Measurements from ENCODE around the gene DGLUCY.
"Not testable (repeated sequence)": the region's sequence is repeated elsewhere in the genome, so short reads cannot be mapped to it uniquely, and the experiment has no call there.

Gene DGLUCY

DNA sequence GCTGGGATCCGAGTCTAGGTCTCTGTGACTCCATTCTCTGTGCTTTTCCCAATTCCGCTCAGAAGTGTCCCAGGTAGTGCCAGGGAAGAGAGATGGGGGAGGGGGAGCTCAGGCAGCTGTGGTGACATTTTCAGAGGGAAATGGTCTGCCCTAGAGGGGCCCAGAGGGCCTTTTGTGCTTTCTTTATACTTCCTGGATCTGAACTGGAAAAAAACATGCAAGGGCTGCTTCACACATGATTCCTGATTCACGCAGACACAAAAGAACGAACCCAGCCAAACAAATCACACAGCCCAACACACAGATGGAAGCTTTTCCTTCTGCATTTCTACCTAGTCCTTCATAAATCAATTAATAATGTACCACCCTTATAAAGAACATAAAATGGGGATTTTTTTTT lies 104.1 kb downstream of the DGLUCY start:
- DNase-seq: no peak

GRCh38 chr14:91219517-91220389 lies 105.9 kb downstream of the DGLUCY start:
- DNase-seq: no peak

GRCh38 chr14:91220581-91221000 lies 106.7 kb downstream of the DGLUCY start:
- DNase-seq: no peak

DNA sequence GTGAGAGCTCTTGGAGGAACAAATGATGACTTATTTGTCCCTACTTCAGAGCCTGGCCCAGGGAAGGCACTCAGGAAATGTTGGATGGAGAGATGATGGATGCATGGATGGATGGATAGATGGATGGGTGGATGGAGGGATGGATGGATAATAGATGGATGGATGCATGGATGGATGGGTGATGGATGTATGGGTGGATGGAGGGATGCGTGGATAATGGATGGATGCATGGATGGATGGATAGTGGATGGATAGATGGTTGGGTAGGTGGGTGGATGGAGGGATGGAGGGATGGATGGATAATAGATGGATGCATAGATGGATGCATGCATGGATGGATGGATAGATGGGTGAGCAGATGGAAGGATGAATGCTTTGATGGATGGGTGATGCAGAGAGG lies 107.4 kb downstream of the DGLUCY start:
- DNase-seq: no peak

DNA sequence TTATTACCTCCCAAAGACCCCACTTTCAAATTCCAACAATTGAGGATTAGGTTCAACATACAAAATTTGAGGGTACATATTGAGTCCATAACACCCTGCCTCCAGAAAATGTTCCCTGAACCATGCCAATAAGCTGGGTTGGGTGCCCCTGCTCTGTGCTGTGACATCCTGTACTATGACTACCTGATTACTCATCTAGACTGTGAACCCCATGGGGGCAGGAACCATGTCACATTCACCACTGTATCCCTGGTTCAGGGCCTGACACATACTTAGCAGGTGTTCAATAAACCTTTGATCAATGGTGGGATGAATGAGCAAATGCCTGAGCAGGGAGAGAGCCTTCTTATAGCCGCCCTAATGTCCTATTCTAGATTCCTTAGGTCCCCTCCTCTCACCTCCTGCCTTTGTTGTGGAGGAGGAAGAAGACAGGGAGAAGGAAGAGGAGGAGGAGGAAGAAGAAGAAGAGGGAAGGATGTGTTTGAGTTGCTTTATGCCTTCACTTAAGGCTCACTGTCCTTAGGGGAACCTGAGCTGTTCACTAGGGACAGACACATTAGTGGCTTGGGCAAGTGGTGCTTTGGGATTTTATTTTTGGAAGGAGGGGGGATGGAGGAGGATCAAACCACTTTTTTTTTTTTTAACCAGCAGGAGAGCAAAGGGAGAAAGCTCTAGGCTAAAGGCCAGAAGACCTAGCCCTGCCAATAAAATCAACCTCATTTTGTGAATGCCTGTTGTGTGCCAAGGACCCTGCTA lies 109.3 kb downstream of the DGLUCY start:
- DNase-seq: no peak

- DNase-seq: no peak
Observed at GRCh38 chr14:91225025-91225424, 111.2 kb downstream of the DGLUCY start.

DNA sequence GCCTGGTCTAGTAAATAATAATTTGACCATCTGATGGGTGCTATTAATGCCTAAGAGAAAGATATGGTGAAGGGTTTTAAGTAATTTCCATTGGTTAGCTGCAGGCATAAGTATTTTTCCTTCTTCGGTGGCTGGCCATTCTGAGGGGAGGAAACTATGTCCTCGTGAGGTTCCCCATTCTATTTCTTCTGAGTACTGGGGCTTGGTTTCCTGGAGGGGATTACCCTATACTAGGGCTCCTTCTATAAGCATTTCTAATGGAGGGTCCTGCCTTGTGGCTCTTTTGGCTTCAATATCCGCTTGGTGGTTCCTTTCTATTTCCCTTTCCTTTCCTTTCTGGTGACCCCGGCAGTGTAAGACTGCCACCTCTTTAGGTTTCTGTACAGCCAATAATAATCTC lies 112.5 kb downstream of the DGLUCY start:
- not testable (repeated sequence) for DNase-seq

GRCh38 chr14:91227183-91227628 lies 113.3 kb downstream of the DGLUCY start:
- peak; percentile 47 for DNase-seq

GRCh38 chr14:91228112-91229004 lies 114.5 kb downstream of the DGLUCY start:
- DNase-seq: peak; percentile 89

DNA sequence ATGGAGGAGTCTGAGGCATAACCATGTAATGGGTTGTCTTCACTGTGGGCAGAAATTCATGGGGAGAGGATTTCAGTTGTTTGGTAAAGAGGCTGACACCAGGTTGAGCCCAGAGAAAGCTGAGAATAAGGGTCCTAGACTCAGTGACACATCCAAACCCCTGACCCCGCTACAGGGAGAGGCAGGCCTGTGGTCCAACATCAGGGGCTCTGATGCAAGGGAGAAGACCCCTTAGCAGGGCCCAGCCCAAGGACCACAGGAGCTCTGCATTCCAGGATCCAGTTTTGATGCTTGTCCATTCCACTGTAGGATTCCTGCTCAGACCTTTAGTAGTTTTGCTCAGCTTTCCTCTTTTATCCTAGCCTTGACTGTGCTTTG lies 115.1 kb downstream of the DGLUCY start:
- peak; percentile 66 for DNase-seq

- DNase-seq: peak; percentile 82
Observed at GRCh38 chr14:91229743-91230200, 115.9 kb downstream of the DGLUCY start.

DNA sequence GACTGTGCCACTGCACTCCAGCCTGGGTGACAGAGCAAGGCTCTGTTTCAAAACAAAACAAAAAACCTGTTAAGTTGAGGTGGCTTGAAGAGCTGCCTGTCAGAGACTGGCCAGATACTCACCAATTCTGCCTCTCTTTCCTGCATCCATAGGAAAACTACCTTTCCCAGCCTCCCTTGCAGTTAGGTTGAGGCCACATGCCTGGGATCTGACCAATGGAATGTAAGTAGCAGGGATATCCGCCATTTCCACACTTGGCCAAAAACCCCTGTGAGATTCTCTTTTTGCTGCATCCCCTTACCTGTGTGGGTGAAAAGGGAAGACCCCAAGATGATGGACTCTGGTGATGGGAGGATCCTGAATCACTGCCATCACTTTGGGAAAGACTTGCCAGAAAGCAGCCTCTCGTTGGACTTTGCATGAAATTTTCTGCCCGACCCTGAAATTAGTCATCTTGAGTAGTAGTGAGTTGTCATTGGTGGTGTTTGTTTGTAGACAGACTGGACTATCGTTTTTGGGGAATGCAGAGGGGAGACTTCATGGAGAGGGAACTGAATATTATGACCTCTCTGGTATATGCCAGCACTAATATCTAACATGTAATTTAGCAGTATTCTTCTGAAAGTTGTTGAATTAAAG lies 116.6 kb downstream of the DGLUCY start:
- DNase-seq: no peak

- DNase-seq: peak; percentile 31
Observed at GRCh38 chr14:91231446-91231845, 117.6 kb downstream of the DGLUCY start.

- DNase-seq: no peak
Observed at GRCh38 chr14:91232052-91232451, 118.2 kb downstream of the DGLUCY start.

DNA sequence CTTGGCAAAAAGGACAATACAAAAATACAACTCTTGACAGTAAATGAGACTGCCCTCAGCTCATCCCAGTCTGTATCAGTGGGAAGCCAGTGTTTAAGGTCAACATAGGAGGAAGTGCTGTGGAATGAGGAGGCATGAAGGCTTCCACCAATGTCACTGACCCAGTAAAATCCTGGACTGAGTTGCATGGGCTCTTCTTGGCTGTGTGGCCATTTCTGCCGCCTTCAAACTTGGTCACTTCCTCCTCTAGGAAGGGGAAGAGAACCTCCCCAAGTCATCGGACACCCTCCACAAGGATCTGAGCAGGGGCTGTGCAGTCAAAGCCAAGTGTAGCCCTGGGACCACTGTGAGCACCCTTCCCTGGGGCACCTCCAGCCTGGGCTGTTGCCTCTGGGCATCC lies 118.7 kb downstream of the DGLUCY start:
- DNase-seq: no peak

DNA sequence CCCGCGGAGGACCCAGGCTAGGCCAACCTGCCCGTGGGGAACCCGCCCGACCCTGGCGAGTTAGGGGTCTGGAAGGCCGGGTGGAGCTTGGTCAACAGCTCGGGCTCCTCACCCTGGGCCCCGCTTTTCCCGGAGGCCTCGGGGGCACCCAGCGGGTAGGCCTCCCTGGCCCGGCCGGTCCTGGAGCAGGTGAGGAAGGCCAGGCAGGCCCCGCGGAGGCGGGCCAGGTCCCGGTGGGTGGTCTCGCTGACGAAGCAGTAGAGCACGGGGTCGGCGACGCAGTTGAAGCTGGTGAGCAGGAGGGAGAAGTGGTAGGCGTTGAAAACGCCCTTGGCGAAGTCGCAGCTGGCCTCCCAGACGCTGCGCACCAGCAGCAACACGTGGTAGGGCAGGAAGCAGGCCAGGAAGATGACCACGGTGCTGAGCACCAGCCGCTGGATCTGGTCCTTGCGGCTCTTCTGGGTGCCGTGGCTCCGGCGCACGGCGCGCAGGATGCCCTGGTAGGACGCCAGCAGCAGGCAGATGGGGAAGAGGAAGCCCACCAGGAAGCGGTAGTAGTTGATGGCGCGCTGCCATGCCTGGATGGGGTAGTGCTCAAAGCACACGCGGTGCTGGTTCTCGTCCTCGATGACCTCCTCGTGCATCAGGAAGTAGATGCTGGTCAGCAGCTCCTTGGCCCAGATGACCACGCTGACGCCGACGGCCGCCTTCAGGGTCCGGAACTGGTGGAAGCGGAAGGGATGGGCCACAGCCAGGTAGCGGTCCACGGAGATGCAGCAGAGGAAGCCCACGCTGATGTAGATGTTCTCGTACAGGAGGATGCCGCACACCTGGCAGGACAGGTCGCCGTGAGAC lies 120.3 kb downstream of the DGLUCY start:
- no peak for DNase-seq

- DNase-seq: no peak
Observed at GRCh38 chr14:91234791-91235114, 120.9 kb downstream of the DGLUCY start.

- no peak for DNase-seq
Observed at GRCh38 chr14:91235841-91236240, 122.0 kb downstream of the DGLUCY start.

- no peak for DNase-seq
Observed at GRCh38 chr14:91237219-91237618, 123.3 kb downstream of the DGLUCY start.

DNA sequence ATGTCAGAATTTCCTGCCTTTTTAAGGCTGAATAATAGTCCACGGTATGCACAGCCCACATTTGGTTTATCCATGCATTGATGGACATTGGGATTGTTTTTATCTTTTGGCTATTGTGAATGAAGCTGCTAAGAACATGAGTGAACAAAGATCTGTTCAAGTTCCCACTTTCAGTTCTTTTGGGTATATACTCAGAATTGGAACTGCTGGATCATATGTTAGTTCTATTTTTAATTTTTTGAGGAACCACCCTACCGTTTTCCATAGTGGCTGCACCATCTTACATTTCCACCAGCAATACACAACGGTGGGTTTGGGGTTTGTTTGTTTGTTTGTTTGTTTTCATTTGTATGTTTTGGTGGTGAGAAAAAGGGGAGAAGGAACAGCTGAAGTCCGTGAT lies 124.2 kb downstream of the DGLUCY start:
- DNase-seq: no peak

DNA sequence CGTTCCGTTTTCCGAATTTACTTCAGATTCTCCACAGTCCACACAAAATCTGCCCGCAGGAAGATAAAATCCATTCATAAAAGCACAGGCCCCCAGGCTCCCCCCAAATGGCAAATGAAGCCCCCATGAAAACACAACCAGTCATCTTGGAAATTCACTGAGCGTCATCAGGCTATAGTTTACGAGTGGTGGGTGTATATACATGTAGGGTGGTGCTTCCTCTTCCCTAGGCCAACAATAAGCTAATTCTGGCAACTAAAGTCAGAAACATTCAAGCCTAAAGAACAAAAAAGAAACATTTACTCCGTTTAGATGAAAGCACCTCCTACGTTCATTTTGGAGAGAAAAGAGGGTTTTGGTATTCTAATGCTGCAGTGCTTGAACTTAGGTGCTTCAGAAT lies 124.8 kb downstream of the DGLUCY start:
- DNase-seq: no peak

DNA sequence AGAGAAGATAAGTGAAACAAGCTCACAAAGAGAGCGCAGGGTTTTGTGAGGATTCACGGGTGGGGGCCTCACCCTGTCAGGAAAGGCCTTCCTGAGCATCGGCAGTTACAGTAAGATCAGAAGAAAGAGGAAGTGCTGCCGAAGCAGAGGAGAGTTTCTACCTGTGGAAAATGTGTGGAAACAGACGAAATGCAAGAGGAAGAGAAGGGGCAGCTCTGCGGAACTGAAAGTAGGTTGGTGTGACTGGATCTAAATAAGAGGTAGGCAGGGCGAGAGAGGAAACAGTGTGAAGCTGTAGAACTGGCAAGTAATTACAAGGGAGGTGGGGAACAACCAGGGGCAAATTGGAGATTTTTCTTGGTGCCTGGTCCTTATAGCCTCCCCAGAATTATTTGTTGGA lies 128.0 kb downstream of the DGLUCY start:
- peak; percentile 25 for DNase-seq
